ENCODE results near the gene NDUFA3. TPM values are rescaled to one million over a fixed set of nuclear protein-coding genes. Genes with fewer than 3 reads are reported as not detected.

Gene NDUFA3
- total and polyA plus RNA-seq, 2 of the 13 experiments (the other 11 are each of a cell fraction or from before 2014, with no cell fraction given) = 31.6 to 75.4 TPM

GRCh38 chr19:54137699-54138488 is 35.2 kb downstream of the NDUFA3 start, which contains the start of gene CNOT3 (continued):
- TF ChIP-seq ZNF710 (CRISPR knock-in tag; IDR thresholded peaks at IDR 0.05; ENCODE audit: borderline replicate concordance) (0 out of 2 replicates have a peak, but pooled peaks have one; percentile 17), REXO4 (CRISPR knock-in tag; IDR thresholded peaks at IDR 0.05; ENCODE audit: borderline replicate concordance) (no peak), ZNF574 (CRISPR knock-in tag; IDR thresholded peaks at IDR 0.05) (peak; percentile 22; the same call in 1 of the 2 replicates), RBFOX2 (IDR thresholded peaks at IDR 0.05; ENCODE audit: low read depth, low read length) (peak; percentile 89), KMT2B (CRISPR knock-in tag; IDR thresholded peaks at IDR 0.05) (peak; percentile 36; the same call in 1 of the 2 replicates), ZNF142 (CRISPR knock-in tag; IDR thresholded peaks at IDR 0.05) (no peak), PPARG (CRISPR knock-in tag; conservative IDR thresholded peaks at IDR 0.05) (no peak), HCFC1 (IDR thresholded peaks at IDR 0.05; ENCODE audit: low read depth, low read length) (no peak), ZNF260 (CRISPR knock-in tag; IDR thresholded peaks at IDR 0.05; ENCODE audit: borderline replicate concordance, low read depth) (no peak), TRIM22 (IDR thresholded peaks at IDR 0.05) (no peak), MLLT10 (CRISPR knock-in tag; IDR thresholded peaks at IDR 0.05) (no peak), REL (CRISPR knock-in tag; conservative IDR thresholded peaks at IDR 0.05) (no peak), ETV6 (CRISPR knock-in tag; conservative IDR thresholded peaks at IDR 0.05) (no peak), TBP (CRISPR knock-in tag; IDR thresholded peaks at IDR 0.05) (no peak), SNAPC5 (CRISPR knock-in tag; IDR thresholded peaks at IDR 0.05; ENCODE audit: borderline replicate concordance) (no peak), ZNF589 (CRISPR knock-in tag; conservative IDR thresholded peaks at IDR 0.05) (no peak), TBX2 (CRISPR knock-in tag; IDR thresholded peaks at IDR 0.05; ENCODE audit: borderline replicate concordance) (peak; percentile 42; the same call in 1 of the 2 replicates)
